NT2/D1 (cell line): ENCODE results near the gene ZNF574.

ENCODE experiments used
- DNase-seq: peaks from one replicate; pipeline ENCODE4 v3.0.0-alpha.2; 2011; ENCODE audit warnings: low read depth, low spot score
- H3K27me3 ChIP-seq: 2 replicates; pipeline ENCODE4 v1.6.0; 2011; ENCODE audit warnings: mild to moderate bottlenecking; ENCODE audit not compliant: insufficient read length, insufficient read depth
- H3K36me3 ChIP-seq: 2 replicates; pipeline ENCODE4 v1.6.1; 2011; ENCODE audit warnings: mild to moderate bottlenecking, low read length, mixed read lengths; ENCODE audit not compliant: insufficient read depth, insufficient read length
- H3K4me1 ChIP-seq: 2 replicates; pipeline ENCODE4 v1.5.1; 2011; ENCODE audit not compliant: insufficient read depth, insufficient read length
- H3K4me3 ChIP-seq: 2 replicates; pipeline ENCODE4 v1.5.1; 2011; ENCODE audit warnings: low read depth; ENCODE audit not compliant: insufficient read length
- H3K9ac ChIP-seq: 2 replicates; pipeline ENCODE4 v1.6.0; 2011; ENCODE audit warnings: low read depth; ENCODE audit not compliant: insufficient read length
- H3K9me3 ChIP-seq: 2 replicates; pipeline ENCODE4 v1.5.1; 2011; ENCODE audit warnings: mild to moderate bottlenecking, low read length; ENCODE audit not compliant: insufficient read depth
- SUZ12 ChIP-seq: IDR thresholded peaks from 2 replicates; pipeline ENCODE4 v1.6.1; 2011; ENCODE audit not compliant: insufficient read length, insufficient read depth; ENCODE audit errors: extremely low read depth
- YY1 ChIP-seq: IDR thresholded peaks from 2 replicates; pipeline ENCODE4 v1.6.1; 2011; ENCODE audit not compliant: insufficient read length, insufficient read depth
- ZNF274 ChIP-seq: IDR thresholded peaks from 2 replicates; pipeline ENCODE4 v1.6.1; 2011; ENCODE audit warnings: mild to moderate bottlenecking, low read depth, low read length

ZNF574 gene

GRCh38 chr19:42051166-42052115 lies 24.5 kb upstream of the ZNF574 start:
- DNase-seq = no peak
- no peaks in the 10 kb centered on the region for H3K9me3 ChIP-seq
- peaks cover 3% of the 10 kb centered on the region for H3K4me1 ChIP-seq
- TF ChIP-seq SUZ12 = no peak
- no peak for TF ChIP-seq ZNF274
- TF ChIP-seq YY1 = no peak
- no peak overlapping the region for H3K4me3 ChIP-seq
- peaks cover 37% of the 10 kb centered on the region for H3K36me3 ChIP-seq
- H3K27me3 ChIP-seq = no peaks in the 10 kb centered on the region
- no peak overlapping the region for H3K9ac ChIP-seq

GRCh38 chr19:42052241-42052863 lies 23.6 kb upstream of the ZNF574 start:
- Histone ChIP-seq H3K9ac (no peak overlapping the region), H3K4me1 (peaks cover 3% of the 10 kb centered on the region), H3K36me3 (peaks cover 42% of the 10 kb centered on the region), H3K27me3 (no peaks in the 10 kb centered on the region), H3K4me3 (no peak overlapping the region), H3K9me3 (no peaks in the 10 kb centered on the region)
- TF ChIP-seq YY1 (no peak), ZNF274 (no peak), SUZ12 (no peak)
- DNase-seq = no peak

- Histone ChIP-seq H3K9ac (no peak overlapping the region), H3K36me3 (peaks cover 42% of the 10 kb centered on the region), H3K9me3 (no peaks in the 10 kb centered on the region), H3K4me3 (no peak overlapping the region), H3K4me1 (peaks cover 3% of the 10 kb centered on the region), H3K27me3 (no peaks in the 10 kb centered on the region)
- no peak for DNase-seq
- TF ChIP-seq ZNF274 (no peak), YY1 (no peak), SUZ12 (no peak)
Measured at GRCh38 chr19:42053037-42053935, 22.7 kb upstream of the ZNF574 start.

- no peak for DNase-seq
- Histone ChIP-seq H3K4me3 (no peak overlapping the region), H3K9me3 (no peaks in the 10 kb centered on the region), H3K9ac (no peak overlapping the region), H3K4me1 (peaks cover 3% of the 10 kb centered on the region), H3K27me3 (no peaks in the 10 kb centered on the region), H3K36me3 (peaks cover 46% of the 10 kb centered on the region)
- TF ChIP-seq YY1 = no peak
- TF ChIP-seq ZNF274 = no peak
- no peak for TF ChIP-seq SUZ12
Measured at GRCh38 chr19:42054205-42054604, 21.8 kb upstream of the ZNF574 start.

DNA sequence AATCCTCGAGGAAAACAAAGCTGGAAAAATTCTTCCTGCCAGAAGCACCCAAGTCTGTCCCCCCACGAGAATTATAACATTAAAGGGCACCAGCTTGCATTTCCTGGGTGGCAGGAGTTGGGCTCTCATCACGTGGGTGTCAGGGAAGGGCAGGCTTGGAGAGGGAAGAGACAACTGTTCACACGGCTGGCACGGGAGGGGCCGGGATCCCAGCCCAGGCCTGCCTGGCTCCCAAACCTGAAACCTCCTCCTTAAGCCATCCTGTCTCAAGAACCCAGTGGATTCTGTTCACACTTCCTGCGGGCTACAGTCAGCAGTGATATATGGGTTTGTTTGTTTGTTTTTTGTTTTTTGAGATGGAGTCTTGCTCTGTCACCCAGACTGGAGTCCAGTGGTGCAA lies 18.1 kb upstream of the ZNF574 start:
- Histone ChIP-seq H3K9me3 (no peaks in the 10 kb centered on the region), H3K4me1 (no peaks in the 10 kb centered on the region), H3K9ac (no peak overlapping the region), H3K27me3 (no peaks in the 10 kb centered on the region), H3K4me3 (no peak overlapping the region), H3K36me3 (peaks cover 50% of the 10 kb centered on the region)
- no peak for DNase-seq
- no peak for TF ChIP-seq SUZ12

- H3K9ac ChIP-seq = no peak overlapping the region
- H3K36me3 ChIP-seq = peaks cover 45% of the 10 kb centered on the region
- TF ChIP-seq YY1 = no peak
- TF ChIP-seq SUZ12 = no peak
- TF ChIP-seq ZNF274 = no peak
- no peaks in the 10 kb centered on the region for H3K9me3 ChIP-seq
- H3K4me1 ChIP-seq = no peaks in the 10 kb centered on the region
- H3K27me3 ChIP-seq = no peaks in the 10 kb centered on the region
- DNase-seq = no peak
- no peak overlapping the region for H3K4me3 ChIP-seq
Measured at GRCh38 chr19:42059196-42059595, 16.8 kb upstream of the ZNF574 start.

- Histone ChIP-seq H3K9me3 (no peaks in the 10 kb centered on the region), H3K4me3 (no peak overlapping the region), H3K4me1 (no peaks in the 10 kb centered on the region), H3K9ac (no peak overlapping the region), H3K36me3 (peaks cover 40% of the 10 kb centered on the region), H3K27me3 (no peaks in the 10 kb centered on the region)
- no peak for DNase-seq
- TF ChIP-seq SUZ12 = no peak
- no peak for TF ChIP-seq YY1
- no peak for TF ChIP-seq ZNF274
Measured at GRCh38 chr19:42060117-42060516, 15.8 kb upstream of the ZNF574 start.
